ENCODE results near the gene SNN.

DNA sequence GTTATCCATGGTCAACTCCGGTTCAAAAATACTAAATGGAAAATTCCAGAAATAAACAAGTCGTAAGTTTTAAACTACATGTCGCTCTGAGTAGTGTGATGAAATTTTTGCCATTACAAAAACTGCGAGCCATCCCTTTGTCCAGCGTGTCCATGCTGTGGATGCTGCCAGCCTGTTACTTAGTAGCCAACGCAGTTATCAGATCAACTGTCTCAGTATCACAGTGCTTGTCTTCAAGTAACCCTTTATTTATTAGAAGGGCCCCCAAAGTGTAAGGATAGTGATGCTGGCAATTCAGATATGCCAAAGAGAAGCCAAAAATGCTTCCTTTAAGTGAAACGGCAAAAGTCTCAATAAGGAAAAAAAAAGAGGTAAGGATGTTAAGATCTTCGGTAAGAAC lies 23.9 kb downstream of the SNN start:
- TF ChIP-seq MAZ (IDR thresholded peaks at IDR 0.05; ENCODE audit: borderline replicate concordance, low read depth, low read length) (no peak), SMC3 (IDR thresholded peaks at IDR 0.05) (no peak), MAFK (IDR thresholded peaks at IDR 0.05; ENCODE audit: partially characterized antibody) (no peak), EP300 (IDR thresholded peaks at IDR 0.05) (no peak), POLR2A (IDR thresholded peaks at IDR 0.05; ENCODE audit: low read length) (no peak), SREBF2 (IDR thresholded peaks at IDR 0.05) (no peak), FOSL2 (IDR thresholded peaks at IDR 0.05) (no peak), FOSL2 (CRISPR knock-in tag; IDR thresholded peaks at IDR 0.05) (no peak), CHD2 (IDR thresholded peaks at IDR 0.05; ENCODE audit: low read length, partially characterized antibody) (no peak)
- TF ChIP-seq, protein P1, sequence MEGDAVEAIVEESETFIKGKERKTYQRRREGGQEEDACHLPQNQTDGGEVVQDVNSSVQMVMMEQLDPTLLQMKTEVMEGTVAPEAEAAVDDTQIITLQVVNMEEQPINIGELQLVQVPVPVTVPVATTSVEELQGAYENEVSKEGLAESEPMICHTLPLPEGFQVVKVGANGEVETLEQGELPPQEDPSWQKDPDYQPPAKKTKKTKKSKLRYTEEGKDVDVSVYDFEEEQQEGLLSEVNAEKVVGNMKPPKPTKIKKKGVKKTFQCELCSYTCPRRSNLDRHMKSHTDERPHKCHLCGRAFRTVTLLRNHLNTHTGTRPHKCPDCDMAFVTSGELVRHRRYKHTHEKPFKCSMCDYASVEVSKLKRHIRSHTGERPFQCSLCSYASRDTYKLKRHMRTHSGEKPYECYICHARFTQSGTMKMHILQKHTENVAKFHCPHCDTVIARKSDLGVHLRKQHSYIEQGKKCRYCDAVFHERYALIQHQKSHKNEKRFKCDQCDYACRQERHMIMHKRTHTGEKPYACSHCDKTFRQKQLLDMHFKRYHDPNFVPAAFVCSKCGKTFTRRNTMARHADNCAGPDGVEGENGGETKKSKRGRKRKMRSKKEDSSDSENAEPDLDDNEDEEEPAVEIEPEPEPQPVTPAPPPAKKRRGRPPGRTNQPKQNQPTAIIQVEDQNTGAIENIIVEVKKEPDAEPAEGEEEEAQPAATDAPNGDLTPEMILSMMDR (IDR thresholded peaks at IDR 0.05), result no peak
- TF ChIP-seq, protein P2, sequence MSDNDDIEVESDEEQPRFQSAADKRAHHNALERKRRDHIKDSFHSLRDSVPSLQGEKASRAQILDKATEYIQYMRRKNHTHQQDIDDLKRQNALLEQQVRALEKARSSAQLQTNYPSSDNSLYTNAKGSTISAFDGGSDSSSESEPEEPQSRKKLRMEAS (IDR thresholded peaks at IDR 0.05), result no peak

Data from A549 (cell line).